ENCODE data around the gene ZFX. TPM values are rescaled to one million over a fixed set of nuclear protein-coding genes. Genes with fewer than 3 reads are reported as not detected.

Gene ZFX
- total and polyA plus RNA-seq, 10 of the 15 experiments (the other 5 are each of a cell fraction or from before 2014, with no cell fraction given) = 6.8 to 40.9 (median 24.6) TPM

- FAIRE-seq = no peak
Measured at GRCh38 chrX:24232796-24233195, 83.3 kb downstream of the ZFX start.

More at GRCh38 chrX:24232796-24233195, 83.3 kb downstream of the ZFX start:
- in situ Hi-C loops (cut with MboI) = no loop called here
- intact Hi-C loops (cut with micrococcal nuclease; ENCODE audit: unreplicated experiment) = no loop called here
- Histone ChIP-seq H3K27ac (ENCODE audit: control insufficient read depth, insufficient read depth) (no peak overlapping the region), H3K4me2 (ENCODE audit: control insufficient read depth, insufficient read depth) (no peak overlapping the region), H3K36me3 (ENCODE audit: control insufficient read depth in 2 of 2, insufficient read depth in 2 of 2, low read length in 1 of 2) (no peaks in the 10 kb centered on the region), H4K20me1 (ENCODE audit: control insufficient read depth, insufficient read depth) (no peaks in the 10 kb centered on the region), H3K4me3 (no peak overlapping the region), H3K9me3 (replicated peaks; ENCODE audit: control insufficient read depth, insufficient read depth, low read length) (peaks cover 2% of the 10 kb centered on the region; the same call in 2 of the 3 replicates), H3K4me1 (ENCODE audit: control insufficient read depth, insufficient read depth, low read length) (peaks cover 13% of the 10 kb centered on the region), H3K9ac (ENCODE audit: control insufficient read depth, insufficient read depth, low read length) (no peak overlapping the region), H3K79me2 (ENCODE audit: control insufficient read depth, insufficient read depth, low read length) (no peaks in the 10 kb centered on the region), H3K27me3 (replicated peaks in 1 of 2; ENCODE audit: control insufficient read depth in 2 of 2, insufficient read depth in 2 of 2, low read length in 1 of 2) (no peaks in the 10 kb centered on the region), H2AFZ (ENCODE audit: control insufficient read depth, low read depth, low read length) (no peak overlapping the region)
- ChIA-PET POLR2A (no interaction called here), CTCF (interaction anchor here (1.2 to 5.2 kb wide), 2 partner anchors 11 to 26 kb away, joined by 4 to 26 read pairs; no protein-coding TSS in a partner anchor), SMC1A (ENCODE audit: uncharacterized antibody, unreplicated experiment) (interaction anchor here (0.7 to 2.7 kb wide), 5 partner anchors 9 to 43 kb away, joined by 3 to 13 read pairs (median 3); no protein-coding TSS in a partner anchor), RAD21 (ENCODE audit: unreplicated experiment) (no interaction called here)
- ATAC-seq (no peak), DNase-seq (ENCODE audit: low read depth, low spot score) (no peak)
- TF ChIP-seq ZNF592 (IDR thresholded peaks at IDR 0.05) (no peak), SUZ12 (IDR thresholded peaks at IDR 0.05; ENCODE audit: unreplicated experiment) (no peak), DPF2 (IDR thresholded peaks at IDR 0.05) (no peak), ETV6 (conservative IDR thresholded peaks at IDR 0.05 in 1 of 2, IDR thresholded peaks at IDR 0.05 in 1 of 2; ENCODE audit: borderline replicate concordance in 1 of 2, low read depth in 1 of 2) (no peak), RBBP5 (conservative IDR thresholded peaks at IDR 0.05) (no peak), MAX (IDR thresholded peaks at IDR 0.05; ENCODE audit: low read depth, low read length) (no peak), PKNOX1 (IDR thresholded peaks at IDR 0.05) (no peak), IKZF2 (IDR thresholded peaks at IDR 0.05) (no peak), IRF4 (IDR thresholded peaks at IDR 0.05; ENCODE audit: low read depth, low read length) (no peak)
- no TSS peak for BruUV-seq (replicated peaks)
